ENCODE measurements around the gene MED1. TPM values are rescaled to one million over a fixed set of nuclear protein-coding genes. Genes with fewer than 3 reads are reported as not detected.

The MED1 gene
- 10 to 100 TPM; 18.8 to 35.9 (median 20.7) TPM for total RNA-seq

- no peak for TF ChIP-seq CTCF (IDR thresholded peaks at IDR 0.05; ENCODE audit: low read depth)
Observed at GRCh38 chr17:39450847-39451581, at the start of gene MED1. Gene MED1 (minus strand): TSS chr17:39451263. CDS start chr17:39451062, 201 bp downstream.

- no peak for TF ChIP-seq CTCF (IDR thresholded peaks at IDR 0.05; ENCODE audit: low read depth)
Observed at GRCh38 chr17:39487946-39488345, 36.9 kb upstream of the MED1 start.

- TF ChIP-seq CTCF (IDR thresholded peaks at IDR 0.05; ENCODE audit: low read depth) = no peak
Observed at GRCh38 chr17:39486242-39486641, 35.2 kb upstream of the MED1 start.

GRCh38 chr17:39485555-39485954 is 34.5 kb upstream of the MED1 start:
- TF ChIP-seq CTCF (IDR thresholded peaks at IDR 0.05; ENCODE audit: low read depth) = no peak

- TF ChIP-seq CTCF (IDR thresholded peaks at IDR 0.05; ENCODE audit: low read depth) = no peak
Observed at GRCh38 chr17:39484178-39484577, 33.1 kb upstream of the MED1 start.

GRCh38 chr17:39483506-39483905 is 32.4 kb upstream of the MED1 start:
- TF ChIP-seq CTCF (IDR thresholded peaks at IDR 0.05; ENCODE audit: low read depth) = no peak

- no peak for TF ChIP-seq CTCF (IDR thresholded peaks at IDR 0.05; ENCODE audit: low read depth)
Observed at GRCh38 chr17:39473310-39473709, 22.2 kb upstream of the MED1 start.

Measured in subcutaneous adipose tissue (tissue), 4 donors.